ENCODE data around the gene MAP2K4.

GRCh38 chr17:12118617-12119016, 97.9 kb downstream of the MAP2K4 start:
- TF ChIP-seq CTCF (IDR thresholded peaks at IDR 0.05) (no peak), POLR2A (IDR thresholded peaks at IDR 0.05; ENCODE audit: low read depth) (no peak), POLR2AphosphoS5 (IDR thresholded peaks at IDR 0.05) (no peak), EP300 (IDR thresholded peaks at IDR 0.05) (no peak)
